ENCODE data around the gene FGFRL1.

- TF ChIP-seq EZH2phosphoT487 (IDR thresholded peaks at IDR 0.05; ENCODE audit: insufficient read depth, low read depth): no peak
- TF ChIP-seq EZH2 (IDR thresholded peaks at IDR 0.05; ENCODE audit: insufficient read depth, poor library complexity, severe bottlenecking): no peak
Measured at GRCh38 chr4:1038948-1039492, 27.6 kb downstream of the FGFRL1 start.

Data from GM23248 (cell line).